GM12874 (cell line): ENCODE data around the gene APPBP2.

Experiments used
- TF ChIP-seq, protein P1 (sequence below): IDR thresholded peaks from 2 replicates; pipeline ENCODE4 v1.5.1; 2011; ENCODE audit warnings: low read depth, mild to moderate bottlenecking, control low read depth, low read length, moderate library complexity; ENCODE audit not compliant: insufficient read depth

The APPBP2 gene

DNA sequence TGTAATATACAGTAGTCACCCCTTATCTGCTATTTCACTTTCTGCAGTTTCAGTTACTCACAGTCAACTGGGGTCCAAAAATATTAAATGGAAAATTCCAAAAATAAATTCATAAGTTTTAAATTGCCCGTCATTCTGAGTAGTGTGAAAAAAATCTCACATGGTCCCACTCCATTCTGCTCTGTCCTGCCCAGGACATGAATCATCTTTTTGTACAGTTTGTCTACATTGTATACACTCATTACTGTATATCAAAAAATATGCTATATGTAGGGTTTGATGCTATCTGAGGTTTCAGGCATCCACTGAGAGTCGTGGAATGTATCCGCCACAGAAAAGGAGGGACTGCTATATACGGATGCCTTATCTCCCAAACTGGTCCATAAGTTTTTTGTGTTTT, 16.0 kb upstream of the APPBP2 start:
- TF ChIP-seq, protein P1, sequence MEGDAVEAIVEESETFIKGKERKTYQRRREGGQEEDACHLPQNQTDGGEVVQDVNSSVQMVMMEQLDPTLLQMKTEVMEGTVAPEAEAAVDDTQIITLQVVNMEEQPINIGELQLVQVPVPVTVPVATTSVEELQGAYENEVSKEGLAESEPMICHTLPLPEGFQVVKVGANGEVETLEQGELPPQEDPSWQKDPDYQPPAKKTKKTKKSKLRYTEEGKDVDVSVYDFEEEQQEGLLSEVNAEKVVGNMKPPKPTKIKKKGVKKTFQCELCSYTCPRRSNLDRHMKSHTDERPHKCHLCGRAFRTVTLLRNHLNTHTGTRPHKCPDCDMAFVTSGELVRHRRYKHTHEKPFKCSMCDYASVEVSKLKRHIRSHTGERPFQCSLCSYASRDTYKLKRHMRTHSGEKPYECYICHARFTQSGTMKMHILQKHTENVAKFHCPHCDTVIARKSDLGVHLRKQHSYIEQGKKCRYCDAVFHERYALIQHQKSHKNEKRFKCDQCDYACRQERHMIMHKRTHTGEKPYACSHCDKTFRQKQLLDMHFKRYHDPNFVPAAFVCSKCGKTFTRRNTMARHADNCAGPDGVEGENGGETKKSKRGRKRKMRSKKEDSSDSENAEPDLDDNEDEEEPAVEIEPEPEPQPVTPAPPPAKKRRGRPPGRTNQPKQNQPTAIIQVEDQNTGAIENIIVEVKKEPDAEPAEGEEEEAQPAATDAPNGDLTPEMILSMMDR = no peak

DNA sequence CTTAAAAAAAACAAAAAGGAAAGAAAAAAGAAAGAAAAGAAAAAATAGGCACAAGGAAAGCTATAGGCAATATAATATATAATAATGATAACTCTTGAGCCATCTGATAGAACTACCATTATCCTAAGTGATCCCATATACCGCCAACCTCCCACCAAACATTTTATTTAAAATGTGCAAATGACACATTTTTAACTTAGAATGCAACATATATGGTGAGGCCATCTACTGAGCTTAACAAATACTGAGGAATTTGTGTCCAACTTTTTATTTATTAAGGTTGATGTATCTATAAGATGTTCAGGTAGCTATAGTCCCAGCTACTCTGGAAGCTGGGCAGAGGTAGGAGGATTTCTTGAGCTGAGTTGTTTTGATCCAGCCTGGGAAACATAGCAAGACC, 14.4 kb upstream of the APPBP2 start:
- TF ChIP-seq, protein P1 = no peak

DNA sequence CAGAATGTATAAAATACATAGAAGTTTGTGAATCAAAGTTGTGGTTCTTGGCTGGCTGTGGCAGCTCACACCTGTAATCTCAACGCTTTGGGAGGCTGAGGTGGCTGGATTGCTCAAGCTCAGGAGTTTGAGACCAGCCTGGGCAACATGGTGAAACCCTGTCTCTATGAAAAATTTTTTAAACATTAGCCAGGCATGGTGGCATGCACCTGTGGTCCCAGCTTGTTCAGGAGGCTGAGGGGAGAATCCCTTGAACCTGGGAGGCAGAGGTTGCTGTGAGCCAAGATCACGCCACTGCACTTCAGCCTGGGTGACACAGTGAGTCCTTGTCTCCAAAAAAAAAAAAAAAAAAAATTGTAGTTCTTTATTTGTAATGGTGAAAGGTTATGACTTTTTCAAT, 13.8 kb upstream of the APPBP2 start:
- TF ChIP-seq, protein P1 = no peak

DNA sequence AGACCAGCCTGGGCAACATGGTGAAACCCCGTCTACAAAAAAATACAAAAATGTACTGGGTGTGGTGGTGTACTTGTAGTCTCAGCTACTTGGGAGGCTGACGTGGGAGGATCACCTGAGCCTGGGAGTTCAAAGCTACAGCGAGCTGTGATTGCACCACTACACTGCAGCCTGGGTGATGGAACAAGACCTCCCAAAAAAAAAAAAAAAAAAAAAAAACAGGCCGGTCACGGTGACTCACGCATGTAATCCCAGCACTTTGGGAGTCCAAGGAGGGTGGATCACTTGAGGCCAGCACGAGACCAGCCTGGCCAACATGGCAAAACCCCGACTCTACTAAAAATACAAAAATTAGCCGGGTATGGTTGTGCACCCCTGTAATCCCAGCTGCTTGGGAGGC, 12.7 kb upstream of the APPBP2 start:
- TF ChIP-seq, protein P1 = no peak

DNA sequence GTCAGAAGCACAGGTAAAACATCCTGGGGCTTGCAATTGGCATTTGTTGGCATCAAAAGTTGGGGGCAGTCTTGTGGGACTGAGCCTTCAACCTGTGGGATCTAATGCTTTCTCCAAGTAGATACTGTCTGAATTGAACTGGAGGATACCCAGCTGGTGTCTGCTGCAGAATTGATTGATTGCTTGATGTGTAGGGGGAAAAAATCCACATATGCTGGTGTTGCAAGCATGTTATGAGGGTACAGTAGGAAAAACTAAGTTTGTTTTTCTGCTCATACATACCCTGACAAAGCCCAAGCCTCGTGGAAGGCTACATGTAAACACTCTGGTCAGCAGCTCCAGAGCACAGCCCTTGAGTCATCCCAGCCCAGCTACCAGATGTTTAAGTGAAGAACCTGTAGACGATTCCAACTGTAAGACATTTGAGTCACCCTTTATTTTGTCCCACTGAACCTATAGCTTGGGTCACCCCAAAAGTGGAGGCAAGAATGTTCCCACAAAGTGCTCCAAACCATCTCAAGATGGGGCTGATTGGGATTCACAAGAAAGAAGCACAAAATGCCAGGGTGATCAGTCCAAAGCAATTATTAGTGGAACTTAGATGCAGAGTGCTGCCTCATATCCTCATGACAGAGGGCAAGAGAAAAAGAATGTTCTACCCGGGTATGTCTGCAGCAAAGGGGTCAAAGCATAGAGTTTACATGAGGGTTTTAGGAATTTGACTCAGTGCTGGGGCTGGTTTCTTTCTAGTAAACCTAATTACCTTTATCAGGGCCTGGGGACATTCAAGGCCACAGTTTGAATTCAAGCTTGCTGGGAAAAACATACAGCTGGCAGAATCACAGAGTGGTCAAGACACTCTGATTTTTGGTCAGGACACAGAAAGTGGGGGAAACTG, 9.6 kb upstream of the APPBP2 start:
- TF ChIP-seq, protein P1 = no peak

DNA sequence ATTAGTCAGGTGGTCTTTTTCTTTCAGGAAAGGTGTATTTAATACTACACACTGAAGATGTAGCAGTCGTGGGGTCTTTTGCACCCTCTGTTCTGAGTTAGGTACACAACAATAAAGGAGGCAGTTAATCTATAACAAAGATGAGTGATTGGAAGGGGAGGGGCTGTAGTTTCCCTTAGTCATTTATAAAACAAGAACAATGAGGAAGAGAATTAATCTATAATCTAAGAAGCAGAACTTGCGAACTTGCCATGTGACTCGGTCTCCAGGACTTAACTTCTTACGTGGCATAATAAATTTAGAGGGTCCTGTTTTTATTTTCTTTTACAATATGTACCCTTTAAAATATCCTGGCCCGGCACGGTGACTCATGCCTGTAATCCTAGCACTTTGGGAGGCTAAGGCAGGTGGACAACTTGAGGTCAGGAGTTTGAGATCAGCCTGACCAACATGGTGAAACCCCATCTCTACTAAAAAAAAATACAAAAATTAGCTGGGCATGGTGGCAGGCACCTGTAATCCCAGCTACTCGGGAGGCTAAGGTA, 8.6 kb upstream of the APPBP2 start:
- TF ChIP-seq, protein P1 = no peak

DNA sequence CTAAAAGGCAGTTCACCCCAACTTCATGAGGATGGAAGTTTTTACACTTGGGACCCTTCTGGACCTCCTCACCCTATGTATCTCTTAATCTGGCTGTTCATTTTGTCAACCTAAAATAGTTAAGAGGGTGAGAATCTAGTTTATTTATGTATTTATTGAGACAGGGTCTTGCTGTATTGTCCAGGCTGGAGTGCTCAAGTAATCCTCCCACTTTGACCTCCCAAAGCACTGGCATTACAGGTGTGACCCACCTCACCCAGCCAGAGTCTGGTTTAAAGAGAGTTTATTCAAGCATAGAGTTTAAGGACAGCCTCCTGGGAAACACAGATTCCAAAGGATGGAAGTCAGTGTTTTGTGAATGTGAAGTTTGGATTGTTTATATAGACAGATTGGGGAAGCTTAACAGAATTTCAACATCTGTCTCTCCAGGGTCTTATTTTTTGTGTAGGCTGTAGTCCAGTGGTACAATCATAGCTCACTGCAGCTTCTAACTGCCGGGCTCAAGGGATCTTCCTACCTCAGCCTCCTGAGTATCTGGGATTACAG, 8.0 kb upstream of the APPBP2 start:
- TF ChIP-seq, protein P1 = no peak
